WERI-Rb-1 (cell line): ENCODE results near the gene MEIS2.

Experiments used
- DNase-seq: peaks from one replicate; pipeline ENCODE4 v3.0.0-alpha.2; 2020
- H3K27ac ChIP-seq: fragments of 250-450 bp; sonication (Bioruptor Pico); 2 replicates; pipeline ENCODE4 v1.5.1; 2020; ENCODE audit warnings: mild to moderate bottlenecking, moderate library complexity
- H3K27me3 ChIP-seq: fragments of 250-450 bp; sonication (Bioruptor Pico); 2 replicates; pipeline ENCODE4 v1.5.1; 2021; ENCODE audit warnings: mild to moderate bottlenecking, low read depth, moderate library complexity; ENCODE audit not compliant: insufficient read depth, severe bottlenecking
- H3K36me3 ChIP-seq: fragments of 250-450 bp; sonication (Bioruptor Pico); 2 replicates; pipeline ENCODE4 v1.5.1; 2020; ENCODE audit warnings: mild to moderate bottlenecking, moderate library complexity
- H3K4me3 ChIP-seq: 2 replicates; pipeline ENCODE4 v1.5.1; 2011; ENCODE audit warnings: low read depth, mild to moderate bottlenecking, control low read depth, low read length
- H3K9me3 ChIP-seq: fragments of 250-450 bp; sonication (Bioruptor Pico); 2 replicates; pipeline ENCODE4 v1.5.1; 2021; ENCODE audit warnings: mild to moderate bottlenecking, moderate library complexity; ENCODE audit not compliant: severe bottlenecking
- TF ChIP-seq, protein P1 (sequence below): IDR thresholded peaks from 2 replicates; pipeline ENCODE4 v1.5.1; 2011; ENCODE audit warnings: low read depth, mild to moderate bottlenecking, control low read depth, inconsistent platforms, low read length

The MEIS2 gene

DNA sequence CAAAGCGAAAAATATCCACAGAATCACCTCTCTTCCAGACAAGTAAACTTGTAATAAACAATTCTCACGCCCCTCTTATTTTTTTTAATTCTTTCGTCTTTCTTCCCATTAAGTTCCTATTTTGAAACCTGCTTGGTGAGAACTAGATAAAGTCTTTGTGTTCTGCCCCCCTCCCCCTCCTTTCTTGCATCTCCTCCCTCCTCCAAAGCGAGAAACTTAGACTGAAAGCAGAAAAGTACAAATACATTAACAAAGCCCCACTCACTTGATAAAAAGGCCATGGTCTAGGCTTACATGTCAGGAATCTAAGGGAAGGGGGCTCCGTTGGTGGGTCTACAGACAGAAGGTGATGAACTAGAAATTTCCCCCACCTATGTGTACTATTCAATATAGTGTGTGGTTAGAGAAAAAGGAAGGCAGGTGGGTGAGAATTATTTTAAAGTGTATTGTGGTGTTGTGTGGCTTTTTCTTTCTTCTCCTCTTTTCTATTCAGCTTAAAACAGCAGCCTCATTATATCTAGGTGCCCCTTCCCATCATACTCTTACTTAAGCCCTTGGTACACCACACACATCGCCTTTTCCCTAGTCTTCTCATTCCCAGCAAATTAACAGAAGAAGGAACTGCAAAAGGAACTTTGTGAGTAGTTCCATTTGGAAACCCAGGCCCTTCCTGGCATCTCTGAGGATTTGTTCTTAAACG, 215.3 kb downstream of the MEIS2 start:
- DNase-seq, result no peak
- TF ChIP-seq, protein P1, sequence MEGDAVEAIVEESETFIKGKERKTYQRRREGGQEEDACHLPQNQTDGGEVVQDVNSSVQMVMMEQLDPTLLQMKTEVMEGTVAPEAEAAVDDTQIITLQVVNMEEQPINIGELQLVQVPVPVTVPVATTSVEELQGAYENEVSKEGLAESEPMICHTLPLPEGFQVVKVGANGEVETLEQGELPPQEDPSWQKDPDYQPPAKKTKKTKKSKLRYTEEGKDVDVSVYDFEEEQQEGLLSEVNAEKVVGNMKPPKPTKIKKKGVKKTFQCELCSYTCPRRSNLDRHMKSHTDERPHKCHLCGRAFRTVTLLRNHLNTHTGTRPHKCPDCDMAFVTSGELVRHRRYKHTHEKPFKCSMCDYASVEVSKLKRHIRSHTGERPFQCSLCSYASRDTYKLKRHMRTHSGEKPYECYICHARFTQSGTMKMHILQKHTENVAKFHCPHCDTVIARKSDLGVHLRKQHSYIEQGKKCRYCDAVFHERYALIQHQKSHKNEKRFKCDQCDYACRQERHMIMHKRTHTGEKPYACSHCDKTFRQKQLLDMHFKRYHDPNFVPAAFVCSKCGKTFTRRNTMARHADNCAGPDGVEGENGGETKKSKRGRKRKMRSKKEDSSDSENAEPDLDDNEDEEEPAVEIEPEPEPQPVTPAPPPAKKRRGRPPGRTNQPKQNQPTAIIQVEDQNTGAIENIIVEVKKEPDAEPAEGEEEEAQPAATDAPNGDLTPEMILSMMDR, result no peak
- no peaks in the 10 kb centered on the region for H3K36me3 ChIP-seq
- no peaks in the 10 kb centered on the region for H3K9me3 ChIP-seq
- H3K27me3 ChIP-seq, result no peaks in the 10 kb centered on the region
- H3K27ac ChIP-seq, result peak overlapping the region; percentile 99
- H3K4me3 ChIP-seq, result peak overlapping the region; percentile 59

DNA sequence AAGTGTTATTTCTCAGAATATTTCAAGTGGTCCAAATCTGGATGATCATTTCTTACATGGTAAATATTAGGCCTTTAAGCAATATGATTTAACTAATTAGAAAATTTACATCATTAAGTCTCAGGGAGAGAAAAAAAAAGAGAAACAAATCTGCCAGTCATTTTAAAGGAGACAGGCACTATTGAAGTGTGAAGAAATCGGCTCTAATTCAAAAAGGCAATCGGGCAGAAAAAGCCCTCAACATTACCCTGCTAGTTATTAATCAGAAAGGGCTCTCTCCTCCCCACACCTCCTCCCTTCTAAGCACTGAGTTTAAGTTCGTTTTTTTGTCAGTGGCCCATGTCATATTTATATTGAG, 215.9 kb downstream of the MEIS2 start:
- H3K27me3 ChIP-seq, result no peaks in the 10 kb centered on the region
- no peak for DNase-seq
- H3K4me3 ChIP-seq, result peak overlapping the region; percentile 50
- H3K9me3 ChIP-seq, result no peaks in the 10 kb centered on the region
- TF ChIP-seq, protein P1, result no peak
- peak overlapping the region; percentile 99 for H3K27ac ChIP-seq
- no peaks in the 10 kb centered on the region for H3K36me3 ChIP-seq

DNA sequence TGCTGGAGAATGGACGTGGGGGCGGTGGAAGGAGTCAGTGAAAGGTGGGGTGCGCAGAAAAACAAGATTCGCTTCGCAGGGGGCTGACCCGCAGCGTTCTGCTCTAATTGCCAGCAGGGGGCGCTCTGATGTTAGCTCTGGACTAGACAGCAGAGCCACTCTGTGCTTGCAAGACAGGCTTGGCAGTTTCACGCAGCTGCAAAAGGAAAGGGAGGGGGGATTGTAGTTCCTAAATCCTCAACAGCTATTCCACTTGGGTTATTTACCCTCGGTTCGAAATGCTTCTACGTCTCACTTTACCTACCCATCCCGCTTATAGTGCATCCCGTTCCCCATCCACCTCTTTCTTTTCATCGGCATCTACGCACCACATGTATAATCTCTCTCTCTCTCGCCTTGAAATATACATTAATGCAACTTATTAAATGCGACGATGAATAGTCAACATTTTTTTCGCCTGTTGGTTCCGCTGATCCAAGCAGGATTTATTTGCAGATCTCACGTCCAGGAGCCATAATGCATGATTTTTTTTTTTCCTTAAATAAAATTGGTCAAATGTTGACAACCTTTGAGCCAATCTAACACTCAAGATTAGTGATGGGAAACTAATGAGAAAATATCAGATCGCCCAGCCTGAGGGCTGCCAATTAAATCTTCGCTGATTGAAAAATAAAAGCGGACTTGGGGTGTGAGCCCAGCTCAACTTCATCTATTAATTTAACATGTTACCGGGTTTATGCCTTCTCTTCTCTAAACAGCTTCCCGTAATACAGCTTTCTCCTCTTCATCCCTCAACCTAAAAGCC, 216.4 kb downstream of the MEIS2 start:
- TF ChIP-seq, protein P1, result peak; percentile 83
- Histone ChIP-seq H3K27me3 (no peaks in the 10 kb centered on the region), H3K9me3 (no peaks in the 10 kb centered on the region), H3K27ac (peak overlapping the region; percentile 99), H3K36me3 (no peaks in the 10 kb centered on the region), H3K4me3 (peak overlapping the region; percentile 50)
- DNase-seq, result peak; percentile 95

DNA sequence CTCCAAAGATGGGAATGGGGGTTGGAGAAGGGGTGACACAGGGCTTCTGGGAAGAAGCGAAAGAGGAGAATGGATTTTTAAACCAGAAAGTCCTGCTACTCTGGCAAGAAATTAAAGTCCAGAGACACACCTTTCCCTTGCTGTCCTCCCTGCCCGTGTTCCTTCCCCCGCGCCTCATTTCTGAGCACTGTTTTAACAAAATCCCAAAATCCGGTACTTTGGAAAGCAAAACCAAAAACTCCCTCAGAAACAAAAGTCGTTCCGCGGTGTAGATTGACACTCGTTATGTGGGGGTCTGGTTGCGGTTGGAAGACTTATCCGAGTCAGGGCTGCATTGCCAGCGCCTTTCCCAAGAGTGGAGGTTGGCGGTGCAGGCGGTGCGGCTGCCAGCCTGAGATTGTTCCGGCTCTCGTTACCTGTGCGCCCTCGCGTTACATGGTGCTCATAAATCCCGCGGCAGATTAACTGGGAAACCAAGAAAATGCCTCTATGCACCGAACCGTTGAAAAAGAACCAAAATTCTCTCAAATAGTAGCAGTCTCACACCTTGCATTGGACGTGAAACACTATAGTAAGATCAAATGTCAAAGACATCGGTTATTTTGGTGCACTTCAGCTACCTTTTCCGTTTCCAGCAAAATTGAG, 217.7 kb downstream of the MEIS2 start:
- TF ChIP-seq, protein P1, result no peak
- Histone ChIP-seq H3K36me3 (no peaks in the 10 kb centered on the region), H3K9me3 (no peaks in the 10 kb centered on the region), H3K27me3 (no peaks in the 10 kb centered on the region), H3K4me3 (no peak overlapping the region), H3K27ac (no peak overlapping the region)
- no peak for DNase-seq

DNA sequence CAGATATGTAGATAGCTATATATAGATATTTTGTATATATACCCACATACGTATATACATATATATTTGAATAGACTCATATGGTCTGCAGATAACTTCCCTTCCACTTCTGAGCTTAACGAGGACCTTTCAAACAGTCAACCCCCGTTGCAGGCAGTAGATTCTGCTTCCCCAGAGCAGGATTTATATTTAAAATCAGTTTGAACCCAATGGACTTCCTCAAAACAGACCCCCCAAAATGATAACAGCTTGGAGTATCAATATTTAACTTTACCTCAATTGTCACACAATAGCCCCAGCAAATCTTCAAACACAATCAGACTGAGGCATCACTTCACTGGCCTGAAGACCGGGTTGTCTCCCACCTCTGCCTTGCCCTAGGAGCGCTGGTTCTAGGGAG, 218.3 kb downstream of the MEIS2 start:
- TF ChIP-seq, protein P1, result no peak
- H3K27ac ChIP-seq, result no peak overlapping the region
- H3K9me3 ChIP-seq, result no peaks in the 10 kb centered on the region
- no peaks in the 10 kb centered on the region for H3K27me3 ChIP-seq
- H3K4me3 ChIP-seq, result no peak overlapping the region
- H3K36me3 ChIP-seq, result no peaks in the 10 kb centered on the region
- no peak for DNase-seq
